GM19099 (cell line): Measurements from ENCODE around the gene ANO1.

Source experiments
- POLR2A ChIP-seq: IDR thresholded peaks from 3 replicates; pipeline ENCODE4 v1.6.1; 2011; ENCODE audit warnings: low read depth; ENCODE audit not compliant: insufficient read length; ENCODE audit errors: extremely low read depth

Gene ANO1

DNA sequence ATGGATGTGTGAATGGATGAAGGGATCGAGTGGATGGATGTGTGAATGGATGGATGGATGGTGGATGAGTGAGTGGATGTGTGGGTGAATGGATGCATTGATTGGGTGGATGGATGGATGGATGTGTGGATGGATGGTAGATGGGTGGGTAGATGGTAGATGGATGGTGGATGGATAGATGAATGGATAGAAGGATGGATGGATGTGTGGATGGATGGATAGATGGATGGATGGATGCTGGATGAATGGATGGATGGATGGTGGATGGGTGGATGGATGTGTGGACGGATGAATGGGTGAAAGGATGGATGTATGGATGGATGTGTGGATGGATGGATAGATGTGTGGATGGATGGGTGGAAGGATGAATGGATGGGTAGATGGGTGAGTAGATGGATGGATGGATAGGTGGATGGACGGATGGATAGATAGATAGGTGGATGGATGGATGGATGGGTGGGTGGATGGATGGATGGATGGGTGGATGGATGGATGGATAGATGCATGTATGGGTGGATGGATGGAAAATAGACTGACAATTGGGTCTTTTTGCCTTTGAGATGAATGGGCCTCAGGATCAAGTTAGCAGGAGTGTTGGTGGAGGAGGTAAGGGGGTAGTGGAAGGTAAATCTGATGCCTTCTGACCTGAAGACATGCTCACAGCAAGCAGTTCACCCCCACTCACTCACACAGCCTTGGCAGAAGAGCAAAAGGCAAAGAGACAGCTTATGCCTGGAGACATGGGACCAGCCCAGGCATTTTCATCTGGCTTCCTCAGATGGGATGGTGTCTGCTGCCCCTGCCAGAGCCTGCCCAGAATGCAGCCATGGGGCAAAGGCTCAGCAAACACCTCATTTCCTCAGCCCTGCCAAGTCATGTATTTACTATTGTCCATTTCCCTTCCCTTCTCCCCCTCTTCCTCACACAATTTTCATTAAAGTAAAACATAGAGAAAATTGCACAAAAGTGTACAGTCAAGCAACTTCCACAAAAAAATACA, 117.0 kb downstream of the ANO1 start:
- no peak for TF ChIP-seq POLR2A

DNA sequence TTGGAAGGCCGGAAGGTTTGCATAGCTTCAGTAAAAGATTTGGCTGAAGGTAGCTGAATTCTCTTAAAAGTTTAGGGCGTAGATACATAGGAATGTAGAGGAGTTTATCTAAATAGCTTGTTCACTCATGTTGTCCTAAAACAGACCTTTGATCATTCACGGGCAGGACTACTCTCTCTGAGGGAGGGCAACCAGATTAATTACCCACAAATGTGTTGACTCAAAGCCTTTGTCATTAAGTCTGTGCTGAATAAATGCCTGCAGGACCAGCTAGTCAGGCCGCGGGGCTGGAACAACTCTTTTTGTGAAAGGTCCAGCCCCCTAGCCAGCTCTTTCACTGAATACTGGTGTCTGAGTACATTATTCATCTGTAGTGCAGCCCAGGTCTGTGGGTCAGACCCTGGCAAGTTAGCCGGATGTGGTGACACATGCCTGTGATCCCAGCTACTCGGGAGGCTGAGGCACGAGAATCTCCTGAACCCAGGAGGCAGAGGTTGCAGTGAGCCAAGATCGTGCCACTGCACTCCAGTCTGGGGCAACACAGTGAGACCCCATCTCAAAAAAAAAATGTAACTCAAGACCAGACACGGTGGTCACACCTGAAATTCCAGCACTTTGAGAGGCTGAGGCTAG, 122.2 kb downstream of the ANO1 start:
- TF ChIP-seq POLR2A: no peak

DNA sequence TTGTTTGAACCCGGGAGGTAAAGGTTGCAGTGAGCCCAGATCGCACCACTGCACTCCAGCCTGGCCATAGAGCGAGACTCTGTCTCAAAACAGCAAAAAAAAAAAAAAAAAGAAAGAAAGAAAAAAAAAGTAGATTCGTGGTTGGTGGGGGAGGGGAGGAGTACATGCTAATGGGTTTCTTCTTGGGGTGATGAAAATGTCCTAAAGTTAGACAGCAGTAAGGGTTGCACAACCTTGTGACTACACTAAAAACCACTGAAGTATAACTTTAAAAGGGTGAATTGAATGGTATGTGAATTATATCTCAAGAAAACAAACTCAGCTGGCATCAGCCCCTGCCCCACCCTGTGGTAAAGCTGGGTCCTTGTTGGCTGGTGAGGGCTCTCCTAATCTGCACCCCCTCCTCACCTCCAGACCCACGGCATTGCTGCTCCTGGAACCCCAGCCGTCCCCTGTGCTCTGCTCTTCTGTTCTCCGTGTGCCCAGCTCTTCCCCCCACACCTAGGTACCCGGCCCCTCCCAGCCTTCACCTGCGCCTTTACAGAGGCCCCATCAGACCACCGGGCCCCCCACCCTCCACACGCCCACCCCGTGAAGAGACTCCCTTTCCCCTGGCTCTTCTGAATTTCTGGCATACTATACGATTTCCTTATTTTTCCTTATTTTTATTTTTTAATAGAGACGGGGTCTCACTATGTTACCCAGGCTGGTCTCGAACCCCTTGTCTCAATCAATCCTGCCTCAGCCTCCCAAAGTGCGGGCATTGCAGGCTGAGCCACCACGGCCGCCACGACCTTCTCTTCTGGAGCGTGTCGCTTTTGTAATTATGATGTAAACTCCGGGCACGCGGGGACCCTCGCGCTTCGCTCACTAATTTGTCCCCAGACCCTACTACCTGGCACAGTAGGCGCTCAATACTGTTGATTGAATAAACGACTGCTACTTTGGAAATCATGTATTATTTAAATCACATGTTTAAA, 124.1 kb downstream of the ANO1 start:
- no peak for TF ChIP-seq POLR2A

DNA sequence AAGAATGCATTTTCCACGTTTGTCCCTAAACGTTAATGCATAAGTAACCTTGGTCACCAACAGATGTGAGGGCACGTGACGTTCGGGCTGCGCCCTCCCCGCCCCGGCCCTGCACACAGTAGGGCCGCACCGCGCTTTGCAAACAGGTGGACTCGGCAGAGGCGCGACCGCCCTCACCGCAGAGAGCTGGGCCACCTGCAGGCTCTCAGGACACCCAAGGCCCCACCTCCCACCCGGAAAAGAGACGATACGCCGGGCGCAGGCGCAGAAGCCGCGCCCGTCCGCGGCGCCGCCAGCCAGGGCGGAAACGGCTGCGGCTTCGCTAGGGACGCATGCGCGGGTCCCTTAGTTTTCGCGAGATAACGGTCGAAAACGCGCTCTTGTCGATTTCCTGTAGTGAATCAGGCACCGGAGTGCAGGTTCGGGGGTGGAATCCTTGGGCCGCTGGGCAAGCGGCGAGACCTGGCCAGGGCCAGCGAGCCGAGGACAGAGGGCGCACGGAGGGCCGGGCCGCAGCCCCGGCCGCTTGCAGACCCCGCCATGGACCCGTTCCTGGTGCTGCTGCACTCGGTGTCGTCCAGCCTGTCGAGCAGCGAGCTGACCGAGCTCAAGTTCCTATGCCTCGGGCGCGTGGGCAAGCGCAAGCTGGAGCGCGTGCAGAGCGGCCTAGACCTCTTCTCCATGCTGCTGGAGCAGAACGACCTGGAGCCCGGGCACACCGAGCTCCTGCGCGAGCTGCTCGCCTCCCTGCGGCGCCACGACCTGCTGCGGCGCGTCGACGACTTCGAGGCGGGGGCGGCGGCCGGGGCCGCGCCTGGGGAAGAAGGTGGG, 125.0 kb downstream of the ANO1 start, which contains the start of gene FADD:
TSS of gene FADD (plus strand) at position 377 of the 831 bp plus-strand sequence. CDS start at position 541, 164 bp downstream.
- peak; percentile 92 for TF ChIP-seq POLR2A

DNA sequence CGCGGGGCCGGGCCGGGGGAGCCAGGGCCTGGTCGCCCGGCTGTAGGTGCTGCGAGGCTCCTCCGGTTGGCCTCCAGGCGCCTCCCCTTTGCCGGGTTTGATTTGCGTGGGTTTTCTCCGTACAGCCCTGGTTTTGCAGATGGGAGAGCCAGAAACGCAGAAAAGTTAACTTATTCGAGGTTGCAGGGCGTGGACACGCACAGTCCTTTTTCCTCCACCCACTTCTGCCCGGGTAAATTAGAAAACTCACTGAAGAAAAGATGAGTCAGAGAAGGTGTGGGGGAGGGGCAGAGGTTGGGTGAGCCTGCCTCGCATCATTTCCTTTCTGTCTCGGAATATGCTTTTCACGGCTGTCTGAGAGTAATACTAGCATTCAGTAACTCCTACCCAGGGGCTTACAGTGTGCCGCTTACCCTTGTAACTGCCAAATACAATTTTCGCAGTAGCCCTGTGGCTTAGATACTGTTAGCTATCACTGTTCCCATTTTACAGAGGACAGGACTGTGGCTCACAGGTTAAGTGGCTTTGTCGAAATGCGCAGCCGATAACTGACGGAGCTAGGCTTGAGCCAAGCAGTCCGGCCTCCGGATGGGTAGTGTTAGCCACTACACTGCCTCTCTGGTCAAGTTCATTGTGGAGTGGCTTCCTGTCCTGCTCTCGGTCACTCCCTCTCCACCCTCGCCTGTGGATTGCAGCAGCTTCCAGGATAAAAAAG, 125.8 kb downstream of the ANO1 start:
- TF ChIP-seq POLR2A: no peak

DNA sequence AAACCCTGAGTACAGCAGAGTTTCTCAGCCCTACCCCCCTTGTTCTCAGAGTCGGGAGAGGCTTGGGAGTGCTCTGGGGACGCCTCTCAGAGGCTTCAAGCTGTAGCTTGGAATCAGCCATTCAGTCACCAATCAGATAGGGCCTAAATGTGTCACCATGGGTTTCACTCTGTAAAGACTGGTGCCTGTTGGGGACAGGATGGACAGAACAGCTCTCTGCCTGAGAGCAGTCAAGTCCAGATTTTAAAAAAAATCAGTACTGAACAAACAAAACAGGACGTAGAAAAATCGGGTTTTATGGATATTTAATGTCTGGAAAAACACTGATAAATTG, 126.3 kb downstream of the ANO1 start:
- no peak for TF ChIP-seq POLR2A

DNA sequence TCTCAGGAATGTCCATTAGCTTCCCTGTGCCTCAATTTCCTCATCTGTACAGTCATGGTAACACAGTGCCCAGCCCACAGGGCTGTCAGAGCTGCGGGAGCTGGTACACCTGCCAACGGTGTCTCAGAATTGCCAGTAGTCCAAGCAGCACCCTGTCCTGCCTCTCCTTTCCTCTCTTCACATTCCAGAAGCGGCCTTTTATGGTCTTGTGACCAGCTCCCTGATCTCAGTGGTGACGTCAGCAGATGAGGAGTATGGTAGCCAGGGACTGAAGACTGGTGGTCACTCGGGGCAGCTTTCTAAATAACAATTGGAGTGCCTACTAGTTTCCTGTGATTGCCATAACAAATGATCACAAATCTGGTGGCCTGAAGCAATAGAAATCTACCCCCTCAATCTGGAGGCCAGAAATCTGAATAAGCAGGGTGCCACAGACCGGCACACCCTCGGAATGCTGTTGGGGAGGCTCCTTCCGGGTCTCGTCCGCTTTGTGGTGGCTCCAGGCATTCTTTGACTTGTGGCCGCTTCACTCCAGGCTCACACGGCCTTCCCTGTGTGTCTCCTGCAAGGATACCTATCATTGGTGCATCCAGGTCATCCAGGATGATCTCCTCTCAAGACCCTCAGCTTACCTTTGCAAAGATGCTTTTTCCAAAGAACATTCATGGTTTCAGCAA, 127.1 kb downstream of the ANO1 start:
- TF ChIP-seq POLR2A: no peak

DNA sequence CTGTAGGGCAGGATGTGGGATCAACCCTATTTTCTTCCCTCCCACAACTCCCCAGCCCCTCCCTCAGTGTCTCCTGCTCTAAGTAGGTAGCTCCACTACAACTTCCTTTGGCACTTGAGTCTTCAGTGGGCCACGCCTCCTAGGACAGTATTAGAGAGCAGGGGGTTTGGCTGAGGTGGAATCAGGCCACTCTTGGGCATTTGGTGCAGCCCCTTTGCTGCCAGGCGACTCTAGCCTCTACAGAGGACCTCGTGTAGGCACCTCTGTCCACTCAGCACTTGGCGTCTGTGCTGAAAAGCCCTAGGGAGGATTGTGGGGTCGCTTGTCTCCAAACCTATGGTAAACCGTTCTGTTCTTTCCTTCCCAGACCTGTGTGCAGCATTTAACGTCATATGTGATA, 127.6 kb downstream of the ANO1 start:
- no peak for TF ChIP-seq POLR2A

DNA sequence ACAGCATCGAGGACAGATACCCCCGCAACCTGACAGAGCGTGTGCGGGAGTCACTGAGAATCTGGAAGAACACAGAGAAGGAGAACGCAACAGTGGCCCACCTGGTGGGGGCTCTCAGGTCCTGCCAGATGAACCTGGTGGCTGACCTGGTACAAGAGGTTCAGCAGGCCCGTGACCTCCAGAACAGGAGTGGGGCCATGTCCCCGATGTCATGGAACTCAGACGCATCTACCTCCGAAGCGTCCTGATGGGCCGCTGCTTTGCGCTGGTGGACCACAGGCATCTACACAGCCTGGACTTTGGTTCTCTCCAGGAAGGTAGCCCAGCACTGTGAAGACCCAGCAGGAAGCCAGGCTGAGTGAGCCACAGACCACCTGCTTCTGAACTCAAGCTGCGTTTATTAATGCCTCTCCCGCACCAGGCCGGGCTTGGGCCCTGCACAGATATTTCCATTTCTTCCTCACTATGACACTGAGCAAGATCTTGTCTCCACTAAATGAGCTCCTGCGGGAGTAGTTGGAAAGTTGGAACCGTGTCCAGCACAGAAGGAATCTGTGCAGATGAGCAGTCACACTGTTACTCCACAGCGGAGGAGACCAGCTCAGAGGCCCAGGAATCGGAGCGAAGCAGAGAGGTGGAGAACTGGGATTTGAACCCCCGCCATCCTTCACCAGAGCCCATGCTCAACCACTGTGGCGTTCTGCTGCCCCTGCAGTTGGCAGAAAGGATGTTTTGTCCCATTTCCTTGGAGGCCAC, 128.3 kb downstream of the ANO1 start:
- TF ChIP-seq POLR2A: no peak

DNA sequence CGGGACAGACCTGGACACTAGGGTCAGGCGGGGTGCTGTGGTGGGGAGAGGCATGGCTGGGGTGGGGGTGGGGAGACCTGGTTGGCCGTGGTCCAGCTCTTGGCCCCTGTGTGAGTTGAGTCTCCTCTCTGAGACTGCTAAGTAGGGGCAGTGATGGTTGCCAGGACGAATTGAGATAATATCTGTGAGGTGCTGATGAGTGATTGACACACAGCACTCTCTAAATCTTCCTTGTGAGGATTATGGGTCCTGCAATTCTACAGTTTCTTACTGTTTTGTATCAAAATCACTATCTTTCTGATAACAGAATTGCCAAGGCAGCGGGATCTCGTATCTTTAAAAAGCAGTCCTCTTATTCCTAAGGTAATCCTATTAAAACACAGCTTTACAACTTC, 128.9 kb downstream of the ANO1 start:
- TF ChIP-seq POLR2A: no peak

DNA sequence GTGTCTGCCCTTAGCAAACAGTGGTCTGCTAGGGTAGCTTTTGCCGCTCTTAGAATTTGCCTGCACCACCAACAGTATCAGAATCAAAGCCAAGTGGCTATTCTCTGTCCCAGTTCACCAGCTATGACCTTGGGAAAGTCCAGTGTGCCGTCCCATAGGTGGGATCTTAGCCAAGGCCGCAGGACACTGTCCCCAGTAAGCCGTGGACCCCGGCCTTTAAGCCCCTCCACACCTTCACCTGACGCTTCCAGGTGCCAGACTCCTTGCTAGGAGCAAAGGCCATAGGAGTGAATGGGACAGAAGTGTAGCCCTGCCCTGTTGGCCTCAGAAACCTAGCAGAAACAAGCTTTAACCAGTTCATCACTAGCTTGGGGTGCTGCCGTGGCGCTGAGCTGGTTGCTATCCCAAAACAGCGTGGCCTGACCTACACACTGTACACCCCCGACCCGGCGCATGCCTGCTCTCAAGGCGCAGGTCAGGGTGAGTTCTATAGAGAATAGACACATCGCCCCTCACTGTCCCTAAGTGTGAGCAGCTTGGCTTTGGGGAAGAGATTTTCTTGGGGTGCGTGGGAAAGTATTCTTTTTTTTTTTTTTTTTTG, 129.5 kb downstream of the ANO1 start:
- TF ChIP-seq POLR2A: no peak

DNA sequence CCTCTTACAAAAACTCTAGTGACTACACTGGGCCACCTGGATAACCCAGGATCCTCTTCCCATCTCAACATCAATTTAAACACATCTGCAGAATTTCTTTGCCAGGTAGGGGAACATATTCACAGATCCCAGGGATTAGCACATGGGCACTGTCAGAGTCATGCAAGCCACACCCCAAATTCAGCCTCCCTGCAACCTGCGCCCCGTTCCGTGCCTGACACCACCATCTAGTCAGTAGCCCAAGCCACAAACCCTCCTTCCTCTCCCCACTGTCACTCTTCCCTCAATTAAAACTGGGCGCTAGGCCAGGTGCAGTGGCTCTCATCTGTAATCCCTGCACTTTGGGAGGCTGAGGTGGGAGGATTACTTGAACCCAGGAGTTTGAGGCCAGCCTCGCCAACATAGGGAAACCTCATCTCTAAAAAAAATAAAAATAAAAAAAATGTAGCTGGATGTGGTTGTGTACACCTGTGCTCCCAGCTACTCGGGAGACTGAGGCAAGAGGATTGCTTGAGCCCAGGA, 131.3 kb downstream of the ANO1 start:
- no peak for TF ChIP-seq POLR2A
